Measurements from ENCODE around the gene DBF4. TPM values are rescaled to one million over a fixed set of nuclear protein-coding genes. Genes with fewer than 3 reads are reported as not detected.
A peak's percentile ranks its signal among the peaks of the same experiment; 100 is the strongest.
"Not testable (repeated sequence)": the region's sequence is repeated elsewhere in the genome, so short reads cannot be mapped to it uniquely, and the experiment has no call there.

DBF4 gene, protein sequence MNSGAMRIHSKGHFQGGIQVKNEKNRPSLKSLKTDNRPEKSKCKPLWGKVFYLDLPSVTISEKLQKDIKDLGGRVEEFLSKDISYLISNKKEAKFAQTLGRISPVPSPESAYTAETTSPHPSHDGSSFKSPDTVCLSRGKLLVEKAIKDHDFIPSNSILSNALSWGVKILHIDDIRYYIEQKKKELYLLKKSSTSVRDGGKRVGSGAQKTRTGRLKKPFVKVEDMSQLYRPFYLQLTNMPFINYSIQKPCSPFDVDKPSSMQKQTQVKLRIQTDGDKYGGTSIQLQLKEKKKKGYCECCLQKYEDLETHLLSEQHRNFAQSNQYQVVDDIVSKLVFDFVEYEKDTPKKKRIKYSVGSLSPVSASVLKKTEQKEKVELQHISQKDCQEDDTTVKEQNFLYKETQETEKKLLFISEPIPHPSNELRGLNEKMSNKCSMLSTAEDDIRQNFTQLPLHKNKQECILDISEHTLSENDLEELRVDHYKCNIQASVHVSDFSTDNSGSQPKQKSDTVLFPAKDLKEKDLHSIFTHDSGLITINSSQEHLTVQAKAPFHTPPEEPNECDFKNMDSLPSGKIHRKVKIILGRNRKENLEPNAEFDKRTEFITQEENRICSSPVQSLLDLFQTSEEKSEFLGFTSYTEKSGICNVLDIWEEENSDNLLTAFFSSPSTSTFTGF
- 1 to 10 TPM; 4.9 to 6.1 TPM for total RNA-seq
- long read RNA-seq, donor 1, partial matches to known transcripts, result 1 of 2 reads
- long read RNA-seq, donor 1, other reads (novel, unspliced or antisense), result 1 of 2 reads
- long read RNA-seq, donor 2, partial matches to known transcripts, result 3 of 5 reads
- long read RNA-seq, donor 2, other reads (novel, unspliced or antisense), result 0 of 5 reads

- intact Hi-C loops (cut with DNase I), result no loop called here
- DNase-seq (ENCODE audit: low spot score), result peak; percentile 98
Observed at GRCh38 chr7:87876040-87876868, at the start of gene DBF4, which contains the start of gene SLC25A40. TSS of gene DBF4 (plus strand) at chr7:87876493. CDS start at chr7:87876733, 240 bp downstream. TSS of gene SLC25A40 (minus strand) at chr7:87876360. CDS start at chr7:87858727, 17,633 bp downstream.

- intact Hi-C loops (cut with DNase I), result not testable (repeated sequence)
Observed at GRCh38 chr7:87828383-87828782, 47.9 kb upstream of the DBF4 start.

DNA sequence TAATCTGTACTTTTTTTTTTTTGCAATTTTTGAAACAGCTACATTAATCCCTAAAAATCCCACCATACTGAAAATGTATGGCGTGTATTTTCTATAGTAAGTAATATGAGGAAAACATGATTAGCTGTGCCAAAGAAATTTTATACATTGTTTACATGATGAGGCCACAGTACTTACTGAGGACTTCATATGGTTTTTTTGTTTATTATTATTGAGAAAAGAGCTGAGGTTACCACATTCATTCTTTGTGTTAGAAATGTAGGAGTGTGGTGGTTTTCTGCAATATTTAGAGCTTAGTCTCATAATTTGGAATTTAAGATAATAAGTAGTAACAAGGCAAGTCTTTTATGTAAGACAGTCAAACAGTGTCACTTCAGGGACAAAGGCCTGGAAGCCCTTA, 45.2 kb upstream of the DBF4 start:
- DNase-seq (ENCODE audit: low spot score), result no peak
- intact Hi-C loops (cut with DNase I), result no loop called here

More at GRCh38 chr7:87828383-87828782, 47.9 kb upstream of the DBF4 start:
- DNase-seq (ENCODE audit: low spot score), result not testable (repeated sequence)

DNA sequence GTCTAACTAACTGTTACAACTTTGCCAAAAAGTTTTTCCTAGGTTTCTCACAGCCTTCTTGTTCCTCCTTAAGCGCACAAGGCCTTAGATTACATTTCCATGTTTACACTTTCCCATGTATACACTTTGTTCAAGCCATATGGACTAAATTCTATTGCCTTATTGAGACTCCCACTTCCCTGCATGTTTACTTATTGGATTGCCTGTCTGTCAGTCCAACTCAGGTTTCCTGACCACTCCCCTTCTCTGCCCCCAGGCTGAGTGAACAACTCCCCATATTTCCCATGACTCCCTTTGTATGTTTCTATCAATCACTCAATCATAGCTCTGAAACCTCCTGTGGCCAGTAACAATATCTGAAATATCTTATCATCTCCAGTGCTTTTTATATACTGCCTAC, 43.2 kb upstream of the DBF4 start:
- intact Hi-C loops (cut with DNase I), result no loop called here

GRCh38 chr7:87837597-87837996, 38.7 kb upstream of the DBF4 start:
- intact Hi-C loops (cut with DNase I), result no loop called here

More for the DNA sequence above, 43.2 kb upstream of the DBF4 start:
- no peak for DNase-seq (ENCODE audit: low spot score)

GRCh38 chr7:87850836-87851593, 25.3 kb upstream of the DBF4 start:
- intact Hi-C loops (cut with DNase I), result no loop called here
- DNase-seq (ENCODE audit: low spot score), result no peak

More at GRCh38 chr7:87837597-87837996, 38.7 kb upstream of the DBF4 start:
- DNase-seq (ENCODE audit: low spot score), result no peak

GRCh38 chr7:87852306-87852705, 24.0 kb upstream of the DBF4 start:
- intact Hi-C loops (cut with DNase I), result no loop called here
- no peak for DNase-seq (ENCODE audit: low spot score)

DNA sequence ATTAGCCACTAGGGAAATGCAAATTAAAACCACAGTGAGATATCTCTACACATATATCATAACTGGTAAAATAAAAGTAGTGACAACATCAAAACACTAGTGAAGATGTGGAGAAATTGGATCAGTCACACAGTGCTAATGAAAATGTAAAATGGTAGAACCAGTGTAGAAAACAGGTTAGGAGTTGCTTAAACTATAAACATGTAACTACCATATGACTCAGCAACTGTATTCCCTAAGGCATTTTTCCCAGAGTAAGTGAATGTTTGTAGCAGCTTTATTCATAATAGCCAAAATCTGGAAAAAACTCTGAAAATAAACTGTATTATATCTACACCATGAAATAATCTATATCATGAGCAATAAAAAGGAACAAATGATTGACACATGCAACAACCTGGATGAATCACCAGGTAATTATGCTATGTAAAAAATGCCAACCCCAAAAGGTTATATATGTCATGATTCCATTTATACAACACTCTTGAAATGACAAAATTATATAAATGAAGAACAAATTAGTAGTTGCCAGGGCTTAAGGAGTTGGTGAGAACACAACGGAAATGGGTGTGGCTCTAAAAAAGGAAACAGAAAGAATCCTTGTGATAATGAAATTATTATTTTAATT, 22.9 kb upstream of the DBF4 start:
- intact Hi-C loops (cut with DNase I), result no loop called here
- no peak for DNase-seq (ENCODE audit: low spot score)

- DNase-seq (ENCODE audit: low spot score), result no peak
- intact Hi-C loops (cut with DNase I), result no loop called here
Observed at GRCh38 chr7:87858417-87859100, 17.7 kb upstream of the DBF4 start.

GRCh38 chr7:87866089-87866488, 10.2 kb upstream of the DBF4 start:
- no peak for DNase-seq (ENCODE audit: low spot score)
- intact Hi-C loops (cut with DNase I), result no loop called here

GRCh38 chr7:87866533-87866932, 9.8 kb upstream of the DBF4 start:
- intact Hi-C loops (cut with DNase I); DNase-seq (ENCODE audit: low spot score): not testable (repeated sequence)

DNA sequence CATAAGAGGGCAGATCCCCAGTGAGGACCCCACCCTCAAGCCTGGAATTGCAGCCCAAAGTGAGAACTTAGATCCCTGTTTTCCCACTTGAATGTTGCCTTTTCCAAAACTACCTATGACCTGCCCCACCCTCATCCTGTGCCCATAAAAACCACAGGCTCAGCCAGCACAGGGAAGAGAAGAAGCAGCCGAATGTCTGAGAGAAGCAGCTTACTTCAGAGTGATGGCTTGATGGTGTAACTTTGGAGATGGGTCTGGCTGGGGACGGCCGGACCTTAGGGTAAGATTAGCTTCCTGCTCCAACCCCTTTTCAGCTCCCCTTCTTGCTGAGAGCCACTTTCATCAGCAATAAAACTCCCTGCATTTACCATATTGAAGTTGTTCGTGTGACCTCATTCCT, 5.8 kb upstream of the DBF4 start:
- intact Hi-C loops (cut with DNase I), result no loop called here
- no peak for DNase-seq (ENCODE audit: low spot score)

DNA sequence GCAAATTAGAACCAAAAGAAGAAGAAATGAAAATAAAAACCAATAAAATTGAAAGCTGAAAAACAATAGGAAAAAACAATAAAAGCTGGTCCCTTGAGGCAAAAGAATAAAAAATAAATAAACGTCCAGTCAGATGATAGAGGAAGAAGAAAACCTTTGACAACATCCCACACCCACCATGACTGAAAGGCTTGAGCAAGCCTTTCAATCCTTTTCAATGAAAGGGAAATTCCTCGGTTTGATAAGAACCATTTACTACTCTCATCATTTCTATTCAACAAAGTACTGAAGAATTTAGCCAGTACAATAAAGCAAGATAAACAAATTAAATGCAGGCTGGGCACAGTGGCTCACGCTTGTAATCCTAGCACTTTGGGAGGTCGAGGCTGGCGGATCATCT, 3.9 kb upstream of the DBF4 start:
- no peak for DNase-seq (ENCODE audit: low spot score)
- intact Hi-C loops (cut with DNase I), result no loop called here

GRCh38 chr7:87873328-87873727, 3.0 kb upstream of the DBF4 start:
- intact Hi-C loops (cut with DNase I), result not testable (repeated sequence)

GRCh38 chr7:87874066-87874465, 2.2 kb upstream of the DBF4 start:
- DNase-seq (ENCODE audit: low spot score), result no peak
- intact Hi-C loops (cut with DNase I), result no loop called here

More at GRCh38 chr7:87873328-87873727, 3.0 kb upstream of the DBF4 start:
- DNase-seq (ENCODE audit: low spot score), result not testable (repeated sequence)

- intact Hi-C loops (cut with DNase I), result no loop called here
- DNase-seq (ENCODE audit: low spot score), result peak; percentile 83
Observed at GRCh38 chr7:87875151-87876039, 898 bp upstream of the DBF4 start.

- DNase-seq (ENCODE audit: low spot score), result peak; percentile 89
- intact Hi-C loops (cut with DNase I), result no loop called here
Observed at GRCh38 chr7:87876869-87877234, 559 bp downstream of the DBF4 start.
